Measurements from ENCODE around the gene ATMIN. TPM values are rescaled to one million over a fixed set of nuclear protein-coding genes. Genes with fewer than 3 reads are reported as not detected.

Gene ATMIN
- total and polyA plus RNA-seq, 8 donors: 30.7 to 45.0 (median 39.5) TPM

DNA sequence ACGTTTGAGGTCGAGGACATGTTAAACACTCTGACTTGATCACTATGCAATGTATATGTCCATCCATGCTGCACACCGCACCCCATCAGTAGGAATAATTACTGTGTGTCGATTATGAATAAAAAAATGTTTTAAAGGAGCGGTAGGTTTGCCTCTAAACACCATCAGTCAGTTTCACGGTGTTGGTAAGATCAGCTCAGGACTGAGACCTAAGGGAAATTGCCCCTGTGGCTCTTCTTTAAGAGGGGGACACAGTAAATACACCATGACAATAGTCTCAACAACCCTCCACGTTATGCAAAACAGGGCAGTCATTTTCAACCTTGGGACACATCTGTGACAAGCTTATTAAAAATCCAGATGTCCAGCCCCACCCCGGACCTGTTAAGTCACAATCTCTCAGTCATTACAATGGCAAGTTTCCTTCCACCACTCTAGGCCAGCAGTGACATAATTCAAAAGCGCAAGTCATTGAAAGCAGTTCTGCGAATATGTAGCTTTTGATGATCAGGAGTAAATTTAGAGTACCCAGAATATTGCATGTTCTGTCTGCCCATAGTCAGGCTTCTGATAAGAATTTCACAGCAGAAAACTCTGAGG is 1.2 kb downstream of the ATMIN start:
- H3K27me3 ChIP-seq: no peaks in the 10 kb centered on the region
- intact Hi-C loops (cut with DNase I): no loop called here
- H3K4me3 ChIP-seq: peak overlapping the region; percentile 55 to 72
- DNase-seq (no peak), ATAC-seq (no peak)
- TF ChIP-seq, protein P1, sequence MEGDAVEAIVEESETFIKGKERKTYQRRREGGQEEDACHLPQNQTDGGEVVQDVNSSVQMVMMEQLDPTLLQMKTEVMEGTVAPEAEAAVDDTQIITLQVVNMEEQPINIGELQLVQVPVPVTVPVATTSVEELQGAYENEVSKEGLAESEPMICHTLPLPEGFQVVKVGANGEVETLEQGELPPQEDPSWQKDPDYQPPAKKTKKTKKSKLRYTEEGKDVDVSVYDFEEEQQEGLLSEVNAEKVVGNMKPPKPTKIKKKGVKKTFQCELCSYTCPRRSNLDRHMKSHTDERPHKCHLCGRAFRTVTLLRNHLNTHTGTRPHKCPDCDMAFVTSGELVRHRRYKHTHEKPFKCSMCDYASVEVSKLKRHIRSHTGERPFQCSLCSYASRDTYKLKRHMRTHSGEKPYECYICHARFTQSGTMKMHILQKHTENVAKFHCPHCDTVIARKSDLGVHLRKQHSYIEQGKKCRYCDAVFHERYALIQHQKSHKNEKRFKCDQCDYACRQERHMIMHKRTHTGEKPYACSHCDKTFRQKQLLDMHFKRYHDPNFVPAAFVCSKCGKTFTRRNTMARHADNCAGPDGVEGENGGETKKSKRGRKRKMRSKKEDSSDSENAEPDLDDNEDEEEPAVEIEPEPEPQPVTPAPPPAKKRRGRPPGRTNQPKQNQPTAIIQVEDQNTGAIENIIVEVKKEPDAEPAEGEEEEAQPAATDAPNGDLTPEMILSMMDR (IDR thresholded peaks at IDR 0.05): no peak
- peaks cover 0 to 7% of the 10 kb centered on the region in 2 donors for H3K36me3 ChIP-seq
- H3K4me1 ChIP-seq: peaks cover 9 to 28% of the 10 kb centered on the region in 2 donors
- H3K9me3 ChIP-seq: no peaks in the 10 kb centered on the region
- no peak overlapping the region for H3K27ac ChIP-seq

DNA sequence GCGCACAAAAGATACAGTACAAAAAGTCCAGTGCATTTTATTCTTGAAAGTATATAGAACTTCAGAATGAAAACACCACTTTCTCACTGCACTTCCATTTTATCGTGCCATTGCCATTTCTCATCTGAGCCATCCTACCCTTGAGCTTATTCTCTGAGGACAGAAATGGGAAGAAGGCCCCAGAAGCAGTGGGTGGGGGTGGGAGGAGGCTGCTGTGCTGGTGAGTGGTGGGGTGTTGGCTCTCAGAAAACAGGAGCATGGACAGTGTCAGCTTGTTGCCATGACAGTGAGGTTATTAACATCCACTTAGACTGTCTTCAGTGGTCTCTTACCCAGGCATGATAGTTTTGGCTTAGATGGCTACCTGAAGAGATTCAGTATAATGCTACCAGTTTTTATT is 4.5 kb downstream of the ATMIN start:
- DNase-seq (no peak), ATAC-seq (no peak)
- TF ChIP-seq, protein P1 (IDR thresholded peaks at IDR 0.05): no peak
- H3K4me3 ChIP-seq: no peak overlapping the region
- H3K36me3 ChIP-seq: peaks cover 0 to 40% of the 10 kb centered on the region in 2 donors
- no peaks in the 10 kb centered on the region for H3K9me3 ChIP-seq
- intact Hi-C loops (cut with DNase I): no loop called here
- H3K4me1 ChIP-seq: peaks cover 9 to 28% of the 10 kb centered on the region in 2 donors
- no peaks in the 10 kb centered on the region for H3K27me3 ChIP-seq
- H3K27ac ChIP-seq: no peak overlapping the region

DNA sequence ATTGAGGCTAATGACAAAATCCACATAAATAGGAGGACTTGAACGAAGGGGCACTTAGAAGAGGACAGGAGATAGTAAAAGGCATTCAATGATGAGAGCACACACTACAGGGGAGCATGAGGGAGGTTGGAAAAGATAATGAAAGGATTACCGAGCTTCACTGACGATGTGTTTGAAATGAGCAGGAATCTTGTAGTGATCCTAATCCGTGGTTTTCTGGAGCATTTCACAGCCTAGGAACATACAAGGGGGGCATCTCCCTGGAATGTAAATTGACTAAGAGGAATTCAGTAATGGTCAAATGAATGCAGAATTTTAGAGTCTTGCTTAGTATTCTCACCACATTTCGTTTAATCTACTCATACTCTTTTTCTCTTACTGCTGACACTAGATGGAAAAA is 5.2 kb downstream of the ATMIN start:
- ATAC-seq: no peak
- H3K36me3 ChIP-seq: peaks cover 0 to 47% of the 10 kb centered on the region in 2 donors
- intact Hi-C loops (cut with DNase I): no loop called here
- no peak overlapping the region for H3K4me3 ChIP-seq
- H3K9me3 ChIP-seq: no peaks in the 10 kb centered on the region
- DNase-seq: no peak
- TF ChIP-seq, protein P1 (IDR thresholded peaks at IDR 0.05): no peak
- no peaks in the 10 kb centered on the region for H3K27me3 ChIP-seq
- H3K4me1 ChIP-seq: peaks cover 9 to 25% of the 10 kb centered on the region in 2 donors
- no peak overlapping the region for H3K27ac ChIP-seq

DNA sequence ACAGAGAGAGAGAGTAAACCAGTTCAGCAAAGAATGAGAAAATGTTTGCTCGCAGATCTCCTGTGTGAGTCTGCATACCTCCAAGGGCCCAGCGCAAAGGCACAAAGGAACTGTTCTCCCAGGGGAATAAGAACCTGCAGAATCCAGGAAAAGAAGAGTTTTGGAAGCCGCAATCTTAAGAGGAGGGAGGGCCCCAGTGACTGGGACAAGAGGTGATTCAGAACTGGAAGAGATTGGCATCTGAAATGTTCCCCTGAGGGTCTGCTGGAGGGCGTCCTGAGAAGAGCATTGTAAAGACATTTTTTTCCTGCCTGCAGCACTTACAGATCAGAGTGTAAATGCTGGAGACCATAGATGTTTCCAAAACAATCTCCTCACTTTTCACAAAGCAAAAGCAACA is 6.1 kb downstream of the ATMIN start:
- no peaks in the 10 kb centered on the region for H3K9me3 ChIP-seq
- no peaks in the 10 kb centered on the region for H3K27me3 ChIP-seq
- DNase-seq (no peak), ATAC-seq (no peak)
- intact Hi-C loops (cut with DNase I): no loop called here
- no peak overlapping the region for H3K4me3 ChIP-seq
- peaks cover 0 to 50% of the 10 kb centered on the region in 2 donors for H3K36me3 ChIP-seq
- H3K4me1 ChIP-seq: peaks cover 8 to 20% of the 10 kb centered on the region in 2 donors
- TF ChIP-seq, protein P1 (IDR thresholded peaks at IDR 0.05): no peak
- H3K27ac ChIP-seq: no peak overlapping the region

DNA sequence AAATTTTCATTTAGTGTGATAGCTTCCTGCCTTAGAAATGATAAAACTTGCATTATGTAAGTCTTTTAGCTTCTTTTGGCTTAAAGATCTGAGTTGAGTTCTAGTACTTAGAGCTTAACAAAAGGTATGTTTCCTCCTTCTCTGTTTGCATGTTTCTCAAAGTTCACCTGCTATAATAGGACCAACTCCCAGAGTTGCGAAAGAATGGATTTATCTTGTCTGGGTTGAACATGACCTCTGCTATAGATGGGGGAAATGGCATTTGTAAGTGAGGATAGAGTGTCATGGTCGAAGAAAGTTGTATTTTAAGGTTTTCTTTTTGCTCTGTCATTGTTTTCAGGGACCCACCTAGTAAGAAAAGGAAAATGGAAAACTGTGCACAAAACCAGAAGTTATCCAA is 7.2 kb downstream of the ATMIN start:
- intact Hi-C loops (cut with DNase I): no loop called here
- no peak for DNase-seq
- no peak for ATAC-seq
- Histone ChIP-seq H3K27ac (no peak overlapping the region), H3K9me3 (peaks cover 0 to 1% of the 10 kb centered on the region in 2 donors), H3K36me3 (peaks cover 0 to 50% of the 10 kb centered on the region in 2 donors), H3K27me3 (no peaks in the 10 kb centered on the region), H3K4me3 (no peak overlapping the region), H3K4me1 (peaks cover 0 to 9% of the 10 kb centered on the region in 2 donors)
- TF ChIP-seq, protein P1 (IDR thresholded peaks at IDR 0.05): no peak
